DMS53 treated with DMSO at 0.1 percent for 48 hours (cell line): ENCODE data around the gene HAND2.

Experiments used
- DNase-seq: peaks from one replicate; lab custom pipeline; 2025; ENCODE audit not compliant: unreplicated experiment; lab: John Stamatoyannopoulos, UW

HAND2 gene

GRCh38 chr4:173503330-173504180, 26.5 kb downstream of the HAND2 start:
- DNase-seq, result no peak

- DNase-seq, result no peak
Observed at GRCh38 chr4:173502282-173502681, 27.7 kb downstream of the HAND2 start.

GRCh38 chr4:173501592-173502150, 28.4 kb downstream of the HAND2 start:
- no peak for DNase-seq

GRCh38 chr4:173500841-173501591, 29.0 kb downstream of the HAND2 start:
- DNase-seq, result no peak

GRCh38 chr4:173499658-173500535, 30.1 kb downstream of the HAND2 start:
- no peak for DNase-seq

- DNase-seq, result no peak
Observed at GRCh38 chr4:173498771-173499170, 31.3 kb downstream of the HAND2 start.

GRCh38 chr4:173498023-173498422, 32.0 kb downstream of the HAND2 start:
- no peak for DNase-seq

GRCh38 chr4:173494013-173494970, 35.7 kb downstream of the HAND2 start:
- peak; percentile 48 for DNase-seq

- no peak for DNase-seq
Observed at GRCh38 chr4:173493041-173493440, 37.0 kb downstream of the HAND2 start.

- DNase-seq, result no peak
Observed at GRCh38 chr4:173492315-173492714, 37.7 kb downstream of the HAND2 start.

GRCh38 chr4:173490817-173491528, 39.1 kb downstream of the HAND2 start:
- peak; percentile 46 for DNase-seq

GRCh38 chr4:173490256-173490655, 39.8 kb downstream of the HAND2 start:
- DNase-seq, result no peak

GRCh38 chr4:173489514-173489913, 40.5 kb downstream of the HAND2 start:
- DNase-seq, result no peak

- DNase-seq, result no peak
Observed at GRCh38 chr4:173488656-173489055, 41.4 kb downstream of the HAND2 start.

GRCh38 chr4:173488074-173488473, 42.0 kb downstream of the HAND2 start:
- DNase-seq, result no peak

- no peak for DNase-seq
Observed at GRCh38 chr4:173486714-173487392, 43.2 kb downstream of the HAND2 start.

GRCh38 chr4:173485164-173485563, 44.9 kb downstream of the HAND2 start:
- no peak for DNase-seq

GRCh38 chr4:173482330-173482931, 47.6 kb downstream of the HAND2 start:
- DNase-seq, result no peak
